Esophagus muscularis mucosa (tissue), 4 donors: ENCODE measurements around the gene LTBP4. TPM values are rescaled to one million over a fixed set of nuclear protein-coding genes. Genes with fewer than 3 reads are reported as not detected.

ENCODE experiments used
- DNase-seq: peaks from one replicate; pipeline ENCODE4 v3.0.0-alpha.2; 2017; ENCODE audit errors: extremely low spot score
- H3K27ac ChIP-seq, 4 donors: fragments of 200-600 bp; sonication (generic); replicated peaks in 1 of 4; 1 replicate in 3 of 4; 2 replicates in 1 of 4; pipeline ENCODE4 v1.5.1; 2016 to 2019; ENCODE audit warnings: mild to moderate bottlenecking in 1 of 4
- H3K27me3 ChIP-seq, 4 donors: fragments of 200-600 bp; sonication (generic); one replicate each; pipeline versions ENCODE4 v1.5.1 to v1.6.0; 2016 to 2019
- H3K36me3 ChIP-seq, 4 donors: fragments of 200-600 bp; sonication (generic); one replicate each; pipeline ENCODE4 v1.5.1; 2016 to 2019
- H3K4me1 ChIP-seq, 4 donors: fragments of 200-600 bp; sonication (generic); one replicate each; pipeline ENCODE4 v1.5.1; 2016 to 2019
- H3K4me3 ChIP-seq, 4 donors: fragments of 200-600 bp; sonication (generic); 1 replicate in 2 of 4; 2 replicates in 2 of 4; pipeline ENCODE4 v1.5.1; 2016 to 2019; ENCODE audit warnings: mild to moderate bottlenecking in 4 of 4, moderate library complexity in 1 of 4
- H3K9me3 ChIP-seq, 4 donors: fragments of 200-600 bp; sonication (generic); 1 replicate in 3 of 4; 2 replicates in 1 of 4; pipeline ENCODE4 v1.5.1; 2016 to 2019
- CTCF ChIP-seq, 3 experiments: fragments of 200-600 bp in 2 of 3; fragments of 450-650 bp in 1 of 3; sonication (generic) in 2 of 3; IDR thresholded peaks; one replicate each; pipeline ENCODE4 v1.5.1; 2017 to 2019; ENCODE audit warnings: antibody characterized with exemption in 3 of 3, mild to moderate bottlenecking in 2 of 3, moderate library complexity in 1 of 3
- EP300 ChIP-seq: sonication (generic); formaldehyde crosslinking; IDR thresholded peaks from one replicate; pipeline ENCODE4 v1.6.1; 2017; ENCODE audit warnings: antibody characterized with exemption
- POLR2A ChIP-seq: fragments of 450-650 bp; IDR thresholded peaks from one replicate; pipeline ENCODE4 v1.6.1; 2017; ENCODE audit warnings: antibody characterized with exemption, moderate library complexity, mild to moderate bottlenecking, low read depth
- POLR2AphosphoS5 ChIP-seq, 2 donors: sonication (generic); formaldehyde crosslinking; IDR thresholded peaks; one replicate each; pipeline ENCODE4 v1.6.1; 2017; ENCODE audit warnings: antibody characterized with exemption in 2 of 2
- WGBS: methylation state at CpG from one replicate; pipeline ENCODE4 v1.1.5; 2018; 5-methylcytosine and 5-hydroxymethylcytosine counted together
- intact Hi-C: fragments of 100-400 bp; cut with DNase I; formaldehyde crosslinking; loops from one replicate; pipeline ENCODE4 v1.15.1; 2023
- total RNA-seq, 4 donors: library from RNA; depleted of rRNA; stranded (reverse); fragments of >200 nt; gene quantifications; one replicate each; pipeline versions ENCODE4 v1.1.0 to v1.2.1, GENCODE V29; 2016

LTBP4 gene
- total RNA-seq, 4 donors from 2014 or later, result 358 to 430 (median 397) TPM

DNA sequence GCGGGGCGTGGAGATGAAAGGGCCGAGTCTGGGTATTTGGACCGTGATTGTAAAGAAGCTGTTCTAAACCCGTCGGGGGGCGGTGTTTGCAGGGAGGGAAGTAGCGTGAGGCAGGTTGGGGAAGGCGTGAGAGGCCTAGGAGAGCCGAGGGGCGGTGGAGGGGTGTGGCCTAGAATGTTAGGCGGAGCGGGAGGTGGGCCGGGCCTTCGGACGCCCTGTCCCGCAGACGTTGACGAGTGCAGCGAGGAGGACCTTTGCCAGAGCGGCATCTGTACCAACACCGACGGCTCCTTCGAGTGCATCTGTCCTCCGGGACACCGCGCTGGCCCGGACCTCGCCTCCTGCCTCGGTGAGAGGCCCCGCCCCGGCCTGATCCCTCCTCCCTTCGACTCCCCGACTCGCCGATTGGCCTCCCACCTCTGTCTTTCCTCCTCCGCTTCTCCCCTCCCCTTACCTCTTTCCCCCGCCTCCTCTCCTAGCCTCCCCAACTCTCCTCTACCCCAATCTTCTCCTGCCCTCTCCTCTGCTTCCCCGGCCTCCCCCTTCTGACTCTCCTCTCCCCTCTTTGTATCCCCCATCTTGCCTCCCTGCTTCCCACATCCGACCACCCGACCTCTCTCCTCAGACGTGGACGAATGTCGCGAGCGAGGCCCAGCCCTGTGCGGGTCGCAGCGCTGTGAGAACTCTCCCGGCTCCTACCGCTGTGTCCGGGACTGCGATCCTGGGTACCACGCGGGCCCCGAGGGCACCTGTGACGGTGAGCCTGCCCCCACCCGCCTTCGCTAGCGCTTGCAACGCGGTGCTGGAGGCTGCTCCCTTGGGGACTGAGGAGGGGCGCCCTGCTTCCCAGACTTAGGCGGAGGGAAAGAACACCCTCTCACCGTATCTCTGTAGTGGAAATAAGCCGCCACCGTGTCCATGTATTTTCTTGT, 12.8 kb downstream of the LTBP4 start:
- TF ChIP-seq POLR2A (no peak), POLR2AphosphoS5 (IDR thresholded peaks at IDR 0.05) (peak; percentile 33 to 73)
- intact Hi-C loops, result no loop called here
- Histone ChIP-seq H3K9me3 (no peaks in the 10 kb centered on the region), H3K27ac (peak overlapping the region; percentile 78 to 91 (median 82)), H3K4me1 (peaks cover 23 to 62% (median 50%) of the 10 kb centered on the region in 4 donors), H3K27me3 (peaks cover 0 to 26% (median 6%) of the 10 kb centered on the region in 4 donors), H3K36me3 (peaks cover 0 to 22% (median 7%) of the 10 kb centered on the region in 4 donors), H3K4me3 (peak overlapping the region; percentile 60 to 72 (median 60))
- 11% methylated on average over 55 of the region's 67 CpGs for WGBS
- no peak for DNase-seq

- peak overlapping the region; percentile 60 to 72 (median 60) for H3K4me3 ChIP-seq
- 10% methylated on average over 25 of the region's 27 CpGs for WGBS
- DNase-seq, result no peak
Observed at GRCh38 chr19:40614622-40615411, 13.6 kb downstream of the LTBP4 start.

DNA sequence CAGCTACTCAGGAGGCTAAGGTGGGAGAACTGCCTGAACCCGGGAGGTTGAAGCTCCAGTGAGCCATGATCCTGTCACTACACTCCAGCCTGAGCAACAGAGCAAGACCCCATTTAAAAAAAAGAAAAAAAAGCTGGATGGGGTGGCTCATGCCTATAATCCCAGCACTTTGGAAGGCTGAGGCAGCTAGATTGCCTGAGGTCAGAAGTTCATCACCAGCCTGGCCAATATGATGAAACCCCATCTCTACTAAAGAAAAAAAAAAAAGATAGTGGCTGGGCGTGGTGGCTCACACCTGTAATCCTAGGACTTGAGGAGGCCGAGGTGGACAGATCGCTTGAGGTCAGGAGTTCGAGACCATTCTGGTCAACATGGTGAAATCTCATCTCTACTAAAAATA, 15.0 kb downstream of the LTBP4 start:
- H3K27me3 ChIP-seq, result peaks cover 0 to 11% (median 6%) of the 10 kb centered on the region in 4 donors
- intact Hi-C loops, result loop anchor here (2.0 kb wide), 1 partner anchor 19 kb away; no protein-coding TSS in a partner anchor
- no peaks in the 10 kb centered on the region for H3K9me3 ChIP-seq
- peaks cover 15 to 40% (median 29%) of the 10 kb centered on the region in 4 donors for H3K4me1 ChIP-seq
- WGBS, result 95% methylated on average over 5 of the region's 5 CpGs
- DNase-seq, result no peak
- peaks cover 7 to 44% (median 27%) of the 10 kb centered on the region in 4 donors for H3K36me3 ChIP-seq
- H3K27ac ChIP-seq, result peak overlapping the region in 1 of 4 donors; percentile 87
- H3K4me3 ChIP-seq, result no peak overlapping the region
- TF ChIP-seq EP300, result no peak
- TF ChIP-seq CTCF (IDR thresholded peaks at IDR 0.05), result no peak
- TF ChIP-seq POLR2A, result no peak
- no peak for TF ChIP-seq POLR2AphosphoS5 (IDR thresholded peaks at IDR 0.05)

More at GRCh38 chr19:40614622-40615411, 13.6 kb downstream of the LTBP4 start:
- peaks cover 0 to 21% (median 6%) of the 10 kb centered on the region in 4 donors for H3K27me3 ChIP-seq
- TF ChIP-seq POLR2AphosphoS5 (IDR thresholded peaks at IDR 0.05) (peak; percentile 6 to 51), EP300 (no peak)
- H3K4me1 ChIP-seq, result peaks cover 20 to 54% (median 42%) of the 10 kb centered on the region in 4 donors
- no peaks in the 10 kb centered on the region for H3K9me3 ChIP-seq
- intact Hi-C loops, result no loop called here
- peak overlapping the region; percentile 78 to 91 (median 82) for H3K27ac ChIP-seq
- H3K36me3 ChIP-seq, result peaks cover 3 to 30% (median 13%) of the 10 kb centered on the region in 4 donors

DNA sequence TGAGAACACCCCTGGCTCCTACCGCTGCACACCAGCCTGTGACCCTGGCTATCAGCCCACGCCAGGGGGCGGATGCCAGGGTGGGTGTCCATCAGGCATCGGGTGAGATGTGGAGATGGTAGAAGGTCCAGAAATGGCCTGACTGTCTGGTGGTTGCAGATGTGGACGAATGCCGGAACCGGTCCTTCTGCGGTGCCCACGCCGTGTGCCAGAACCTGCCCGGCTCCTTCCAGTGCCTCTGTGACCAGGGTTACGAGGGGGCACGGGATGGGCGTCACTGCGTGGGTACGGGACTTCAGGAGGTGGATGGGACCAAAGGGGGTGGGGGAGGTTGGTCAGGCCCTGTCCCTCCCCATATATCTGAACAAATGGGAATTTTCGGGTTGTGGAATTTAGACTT, 15.8 kb downstream of the LTBP4 start:
- WGBS, result 97% methylated on average over 17 of the region's 17 CpGs
- H3K4me1 ChIP-seq, result peaks cover 15 to 39% (median 29%) of the 10 kb centered on the region in 4 donors
- no peaks in the 10 kb centered on the region for H3K9me3 ChIP-seq
- intact Hi-C loops, result loop anchor here (2.0 kb wide), 1 partner anchor 18 kb away; no protein-coding TSS in a partner anchor
- peaks cover 0 to 9% (median 5%) of the 10 kb centered on the region in 4 donors for H3K27me3 ChIP-seq
- peaks cover 13 to 47% (median 34%) of the 10 kb centered on the region in 4 donors for H3K36me3 ChIP-seq
- peak overlapping the region in 1 of 4 donors; percentile 36 for H3K27ac ChIP-seq
- no peak for DNase-seq
- H3K4me3 ChIP-seq, result no peak overlapping the region
- TF ChIP-seq POLR2A (no peak), EP300 (no peak), CTCF (IDR thresholded peaks at IDR 0.05) (no peak), POLR2AphosphoS5 (IDR thresholded peaks at IDR 0.05) (no peak)

DNA sequence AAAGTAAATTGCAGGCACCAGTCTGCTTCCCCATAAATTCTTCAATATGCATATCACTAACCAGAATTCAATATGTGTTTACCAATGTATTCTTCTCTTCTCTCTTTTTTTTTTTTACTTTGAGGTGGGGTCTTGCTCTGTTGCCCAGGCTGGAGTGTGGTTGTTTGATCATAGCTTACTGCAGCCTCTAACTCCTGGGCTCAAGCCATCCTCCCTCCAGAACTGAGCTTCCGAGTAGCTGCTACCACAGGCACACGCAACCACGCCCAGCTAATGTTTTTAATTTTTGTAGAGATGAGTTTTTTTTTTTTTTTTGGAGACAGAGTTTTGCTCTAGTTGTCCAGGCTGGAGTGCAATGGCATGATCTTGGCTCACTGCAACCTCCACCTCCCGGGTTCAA, 16.8 kb downstream of the LTBP4 start:
- no peak overlapping the region for H3K27ac ChIP-seq
- WGBS, result 94% methylated on average over 4 of the region's 4 CpGs
- no peak for DNase-seq
- TF ChIP-seq CTCF (IDR thresholded peaks at IDR 0.05) (no peak), POLR2AphosphoS5 (IDR thresholded peaks at IDR 0.05) (no peak), EP300 (no peak), POLR2A (no peak)
- H3K4me1 ChIP-seq, result peaks cover 15 to 50% (median 32%) of the 10 kb centered on the region in 4 donors
- H3K27me3 ChIP-seq, result peaks cover 0 to 9% (median 4%) of the 10 kb centered on the region in 4 donors
- intact Hi-C loops, result loop anchor here (2.0 kb wide), 1 partner anchor 17 kb away; no protein-coding TSS in a partner anchor
- peaks cover 13 to 56% (median 43%) of the 10 kb centered on the region in 4 donors for H3K36me3 ChIP-seq
- H3K4me3 ChIP-seq, result no peak overlapping the region
- H3K9me3 ChIP-seq, result no peaks in the 10 kb centered on the region
